Activated CD4-positive, alpha-beta T cell treated with anti-CD3 and anti-CD28 coated beads, Interleukin-2, Interleukin-6, amounts not matched to agents 100 ng/mL and 50 ng/mL, durations not matched to agents 16 hours and 8 hours (primary cell): ENCODE results near the gene CNOT9.

Source experiments
- DNase-seq: peaks from one replicate; pipeline ENCODE4 v3.0.0-alpha.2; 2020

Gene CNOT9

GRCh38 chr2:218578272-218578877 lies 9.7 kb downstream of the CNOT9 start:
- DNase-seq: no peak

GRCh38 chr2:218582076-218582475 lies 13.4 kb downstream of the CNOT9 start:
- DNase-seq: peak; percentile 73

- no peak for DNase-seq
Observed at GRCh38 chr2:218583983-218584850, 15.6 kb downstream of the CNOT9 start.

GRCh38 chr2:218585541-218585940 lies 16.9 kb downstream of the CNOT9 start:
- no peak for DNase-seq

GRCh38 chr2:218605432-218605831 lies 36.8 kb downstream of the CNOT9 start:
- DNase-seq: no peak

- no peak for DNase-seq
Observed at GRCh38 chr2:218607436-218608115, 38.9 kb downstream of the CNOT9 start, which contains the start of gene PLCD4. TSS of gene PLCD4 (plus strand) at chr2:218607899. CDS start at chr2:218615740, 7,841 bp downstream.

GRCh38 chr2:218615868-218616315 lies 47.3 kb downstream of the CNOT9 start:
- no peak for DNase-seq

GRCh38 chr2:218618102-218618860 lies 49.6 kb downstream of the CNOT9 start:
- no peak for DNase-seq

- no peak for DNase-seq
Observed at GRCh38 chr2:218621007-218621406, 52.4 kb downstream of the CNOT9 start.

GRCh38 chr2:218622606-218623365 lies 54.1 kb downstream of the CNOT9 start:
- no peak for DNase-seq

- no peak for DNase-seq
Observed at GRCh38 chr2:218623366-218623705, 54.7 kb downstream of the CNOT9 start.

GRCh38 chr2:218626369-218626768 lies 57.7 kb downstream of the CNOT9 start:
- DNase-seq: no peak

GRCh38 chr2:218627939-218628338 lies 59.3 kb downstream of the CNOT9 start:
- DNase-seq: peak; percentile 7

- DNase-seq: no peak
Observed at GRCh38 chr2:218631837-218632236, 63.2 kb downstream of the CNOT9 start.

- DNase-seq: no peak
Observed at GRCh38 chr2:218635719-218636118, 67.1 kb downstream of the CNOT9 start.

GRCh38 chr2:218638372-218638771 lies 69.7 kb downstream of the CNOT9 start:
- DNase-seq: no peak

- DNase-seq: no peak
Observed at GRCh38 chr2:218642121-218642656, 73.5 kb downstream of the CNOT9 start.

- DNase-seq: no peak
Observed at GRCh38 chr2:218642786-218643185, 74.1 kb downstream of the CNOT9 start.

GRCh38 chr2:218643751-218644310 lies 75.2 kb downstream of the CNOT9 start:
- DNase-seq: no peak

- no peak for DNase-seq
Observed at GRCh38 chr2:218644721-218645120, 76.1 kb downstream of the CNOT9 start.

- DNase-seq: no peak
Observed at GRCh38 chr2:218645126-218645525, 76.5 kb downstream of the CNOT9 start.
